Adrenal gland (tissue), 12 donors: Measurements from ENCODE around the gene RIMKLA. TPM values are rescaled to one million over a fixed set of nuclear protein-coding genes. Genes with fewer than 3 reads are reported as not detected.

Source experiments
- DNase-seq, 7 donors: peaks; one replicate each; pipeline ENCODE4 v3.0.0-alpha.2; 2019 to 2020
- H3K27ac ChIP-seq, 5 donors: fragments of 200-600 bp; sonication (generic) in 4 of 5; 1 replicate in 3 of 5; 2 replicates in 2 of 5; pipeline versions ENCODE4 v1.5.1 to v1.8.0; 2016 to 2020; ENCODE audit warnings: mild to moderate bottlenecking in 1 of 5
- H3K27me3 ChIP-seq: fragments of 200-600 bp; 2 replicates; pipeline ENCODE4 v1.8.0; 2021
- H3K36me3 ChIP-seq, 2 donors: fragments of 200-600 bp; replicated peaks in 1 of 2; 1 replicate in 1 of 2; 2 replicates in 1 of 2; pipeline versions ENCODE4 v1.5.1 to v1.8.0; 2018 to 2022
- H3K4me1 ChIP-seq, 2 donors: fragments of 200-600 bp; replicated peaks in 1 of 2; 1 replicate in 1 of 2; 2 replicates in 1 of 2; pipeline versions ENCODE4 v1.5.1 to v1.8.0; 2018 to 2021
- H3K4me3 ChIP-seq, 4 donors: fragments of 200-600 bp; sonication (generic) in 3 of 4; one replicate each; pipeline ENCODE4 v1.5.1; 2016 to 2018
- H3K9me3 ChIP-seq, 3 donors: fragments of 200-600 bp; sonication (generic) in 1 of 3; replicated peaks in 1 of 3; 1 replicate in 2 of 3; 2 replicates in 1 of 3; pipeline versions ENCODE4 v1.5.1 to v1.8.0; 2016 to 2021
- CTCF ChIP-seq, 6 experiments: fragments of 450-650 bp in 4 of 6; fragments of 200-600 bp in 2 of 6; sonication (generic) in 1 of 6; IDR thresholded peaks; 1 replicate in 5 of 6; 2 replicates in 1 of 6; pipeline versions ENCODE4 v1.5.1 to v1.8.0; 2016 to 2021; ENCODE audit warnings: antibody characterized with exemption in 6 of 6, mild to moderate bottlenecking in 2 of 6, moderate library complexity in 1 of 6
- POLR2A ChIP-seq, 2 donors: fragments of 450-650 bp; IDR thresholded peaks; one replicate each; pipeline ENCODE4 v1.6.1; 2017; ENCODE audit warnings: antibody characterized with exemption in 2 of 2, mild to moderate bottlenecking in 2 of 2, moderate library complexity in 1 of 2
- WGBS, 4 donors: extraction: QIAGEN DNeasy Blood & Tissue Kit in 2 of 4; methylation state at CpG; one replicate each; pipeline versions ENCODE4 v1.1.5 to v1.1.7; 2013 to 2017; 5-methylcytosine and 5-hydroxymethylcytosine counted together
- intact Hi-C, 2 donors: fragments of 100-400 bp; cut with DNase I; formaldehyde crosslinking; loops; one replicate each; pipeline versions ENCODE4 v1.14.1 to v1.15.0; 2022 to 2023
- polyA plus RNA-seq, 3 donors: library from polyadenylated mRNA; stranded (reverse); fragments of 200-250 nt in 2 of 3; fragments of 350-450 nt in 1 of 3; fragmentation: Illumina TruSeq in 1 of 3; extraction: RNeasy Lipid Tissue Mini Kit (QIAGEN cat#74804) in 1 of 3; gene quantifications; one replicate each; pipeline ENCODE4 v1.2.3, GENCODE V29; 2013 to 2014
- total RNA-seq, 9 donors: library from RNA; depleted of rRNA in 4 of 9; stranded (reverse); fragments of >200 nt in 4 of 9; fragments of 120-200 nt in 1 of 9; fragmentation: NEBNext Ultra II Directional in 1 of 9; extraction: Animal tissue kit (Norgen Biotek cat#: 25700) in 1 of 9; gene quantifications; one replicate each; pipeline versions ENCODE4 v1.1.0 to v1.2.4, GENCODE V29; 2013 to 2023
- donor health status: healthy with polysubstance abuse.
- donor health status: Bipolar disorder and iron deficiency.
- donor health status: DM: yes; HTN: yes; CAD: no.
- donor health status: DM: no; HTN: no; CAD: no.
- donor health status: DM: no; HTN: no; CAD: no.
- donor health status: DM: yes; HTN: yes; CAD: no.

RIMKLA gene
- total and polyA plus RNA-seq, 12 donors, result 0.07 to 4.0 (median 0.35) TPM

GRCh38 chr1:42392967-42393848 lies 12.6 kb downstream of the RIMKLA start:
- H3K4me1 ChIP-seq, result no peaks in the 10 kb centered on the region
- no peak for DNase-seq
- no peak overlapping the region for H3K4me3 ChIP-seq
- TF ChIP-seq POLR2A (IDR thresholded peaks at IDR 0.05), result no peak
- TF ChIP-seq CTCF (IDR thresholded peaks at IDR 0.05), result no peak
- no peaks in the 10 kb centered on the region for H3K36me3 ChIP-seq
- no peak overlapping the region for H3K27ac ChIP-seq
- intact Hi-C loops, result no loop called here
- WGBS, 4 donors, result 68 to 80% (median 73%) methylated on average over 2 of the region's 2 CpGs
- H3K27me3 ChIP-seq, result no peaks in the 10 kb centered on the region
- no peaks in the 10 kb centered on the region for H3K9me3 ChIP-seq

GRCh38 chr1:42399315-42400100 lies 18.9 kb downstream of the RIMKLA start:
- TF ChIP-seq POLR2A (IDR thresholded peaks at IDR 0.05), result no peak
- no peak for TF ChIP-seq CTCF (IDR thresholded peaks at IDR 0.05)
- H3K4me3 ChIP-seq, result no peak overlapping the region
- intact Hi-C loops, result no loop called here
- no peaks in the 10 kb centered on the region for H3K9me3 ChIP-seq
- DNase-seq, result no peak
- H3K4me1 ChIP-seq, result no peaks in the 10 kb centered on the region
- H3K27ac ChIP-seq, result no peak overlapping the region
- 81 to 90% (median 86%) methylated on average over 8 to 10 of the region's 10 CpGs for WGBS, 4 donors
- H3K27me3 ChIP-seq, result no peaks in the 10 kb centered on the region
- no peaks in the 10 kb centered on the region for H3K36me3 ChIP-seq

- Histone ChIP-seq H3K4me3 (no peak overlapping the region), H3K27ac (no peak overlapping the region), H3K27me3 (no peaks in the 10 kb centered on the region), H3K4me1 (no peaks in the 10 kb centered on the region), H3K36me3 (no peaks in the 10 kb centered on the region), H3K9me3 (no peaks in the 10 kb centered on the region)
- no peak for TF ChIP-seq CTCF (IDR thresholded peaks at IDR 0.05)
- TF ChIP-seq POLR2A (IDR thresholded peaks at IDR 0.05), result no peak
- intact Hi-C loops, result no loop called here
- no peak for DNase-seq
- 95 to 100% (median 98%) methylated on average over 1 of the region's 1 CpG for WGBS, 4 donors
Measured at GRCh38 chr1:42403880-42404400, 23.3 kb downstream of the RIMKLA start.
